Common myeloid progenitor, CD34-positive (primary cell): ENCODE results near the gene ELK3.

Source experiments
- CTCF ChIA-PET: fragments of 350-600 bp; sonication (Branson Sonifier 250); formaldehyde crosslinking; loops from one replicate; lab custom pipeline; 2021; ENCODE audit warnings: antibody characterized with exemption; lab: Charles Lee
- POLR2A ChIA-PET: fragments of 350-600 bp; sonication (Branson Sonifier 250); formaldehyde crosslinking; loops from one replicate; lab custom pipeline; 2021; ENCODE audit warnings: antibody characterized with exemption; lab: Charles Lee
- DNase-seq, 3 donors: peaks; one replicate each; pipeline versions ENCODE4 v3.0.0 to v3.0.0-alpha.2; 2013
- H3K27ac ChIP-seq, 2 experiments: 1 replicate in 1 of 2; 2 replicates in 1 of 2; pipeline ENCODE4 v1.7.0; 2013; ENCODE audit warnings: inconsistent platforms in 2 of 2, low read length in 2 of 2, mild to moderate bottlenecking in 2 of 2, low read depth in 1 of 2, moderate library complexity in 1 of 2; ENCODE audit not compliant: severe bottlenecking in 2 of 2, insufficient read depth in 1 of 2, poor library complexity in 1 of 2
- H3K27me3 ChIP-seq, 5 experiments: replicated peaks in 2 of 5; 1 replicate in 3 of 5; 2 replicates in 2 of 5; pipeline versions ENCODE4 v1.6.1 to v1.7.0; 2013; ENCODE audit warnings: low read length in 4 of 5, mild to moderate bottlenecking in 2 of 5, moderate library complexity in 2 of 5, inconsistent platforms in 1 of 5; ENCODE audit not compliant: insufficient read depth in 5 of 5, control insufficient read depth in 4 of 5
- H3K36me3 ChIP-seq, 4 experiments: 1 replicate in 2 of 4; 2 replicates in 2 of 4; pipeline versions ENCODE4 v1.6.1 to v1.7.0; 2013; ENCODE audit warnings: low read length in 3 of 4, control low read depth in 1 of 4, mild to moderate bottlenecking in 1 of 4; ENCODE audit not compliant: control insufficient read depth in 4 of 4, insufficient read depth in 4 of 4
- H3K4me1 ChIP-seq, 4 experiments: 1 replicate in 3 of 4; 2 replicates in 1 of 4; pipeline versions ENCODE4 v1.6.1 to v1.7.1; 2013; ENCODE audit warnings: low read length in 3 of 4, mild to moderate bottlenecking in 3 of 4, control low read depth in 1 of 4, inconsistent platforms in 1 of 4, moderate library complexity in 1 of 4; ENCODE audit not compliant: control insufficient read depth in 4 of 4, insufficient read depth in 4 of 4; ENCODE audit errors: control extremely low read depth in 1 of 4
- H3K4me3 ChIP-seq, 7 experiments: 1 replicate in 4 of 7; 2 replicates in 3 of 7; pipeline versions ENCODE4 v1.5.1 to v1.7.0; 2013; ENCODE audit warnings: mild to moderate bottlenecking in 7 of 7, low read length in 6 of 7, moderate library complexity in 6 of 7, inconsistent platforms in 2 of 7, low read depth in 2 of 7, control low read depth in 1 of 7; ENCODE audit not compliant: insufficient read depth in 4 of 7, control insufficient read depth in 1 of 7; ENCODE audit errors: extremely low read depth in 1 of 7
- H3K9me3 ChIP-seq, 5 experiments: 1 replicate in 4 of 5; 2 replicates in 1 of 5; pipeline versions ENCODE4 v1.6.1 to v1.7.1; 2013; ENCODE audit warnings: low read length in 4 of 5, mild to moderate bottlenecking in 2 of 5, inconsistent platforms in 1 of 5, low read depth in 1 of 5, moderate library complexity in 1 of 5; ENCODE audit not compliant: control insufficient read depth in 4 of 5, insufficient read depth in 2 of 5; ENCODE audit errors: control extremely low read depth in 1 of 5
- WGBS: methylation state at CpG from one replicate; pipeline ENCODE4 v1.1.5; 2013; ENCODE audit not compliant: insufficient coverage; 5-methylcytosine and 5-hydroxymethylcytosine counted together

Gene ELK3

GRCh38 chr12:96258104-96258961, 64.2 kb downstream of the ELK3 start:
- ChIA-PET POLR2A (interaction anchor here (0.5 kb wide), 2 partner anchors 11 to 26 kb away, joined by 3 read pairs; no protein-coding TSS in a partner anchor), CTCF (interaction anchor here (0.6 to 3.1 kb wide), 5 partner anchors 8 to 134 kb away, joined by 3 to 13 read pairs (median 3); no protein-coding TSS in a partner anchor)
- peaks cover 26 to 77% (median 42%) of the 10 kb centered on the region in 4 experiments for H3K36me3 ChIP-seq
- no peak for DNase-seq
- 97% methylated on average over 5 of the region's 8 CpGs for WGBS
- no peak overlapping the region for H3K4me3 ChIP-seq
- no peaks in the 10 kb centered on the region for H3K4me1 ChIP-seq
- no peak overlapping the region for H3K27ac ChIP-seq
- H3K27me3 ChIP-seq = no peaks in the 10 kb centered on the region
- H3K9me3 ChIP-seq = no peaks in the 10 kb centered on the region

- Histone ChIP-seq H3K4me3 (no peak overlapping the region), H3K27ac (no peak overlapping the region), H3K27me3 (no peaks in the 10 kb centered on the region), H3K4me1 (no peaks in the 10 kb centered on the region), H3K9me3 (no peaks in the 10 kb centered on the region), H3K36me3 (peaks cover 26 to 78% (median 54%) of the 10 kb centered on the region in 4 experiments)
- CTCF ChIA-PET = no interaction called here
- POLR2A ChIA-PET = interaction anchor here (0.6 kb wide), 1 partner anchor 55 kb away, joined by 3 read pairs; no protein-coding TSS in a partner anchor
- no CpG with 5 or more reads among the region's 2 CpGs for WGBS
- no peak for DNase-seq
Measured at GRCh38 chr12:96260231-96260630, 66.1 kb downstream of the ELK3 start.

GRCh38 chr12:96260644-96261043, 66.5 kb downstream of the ELK3 start:
- Histone ChIP-seq H3K9me3 (no peaks in the 10 kb centered on the region), H3K4me3 (no peak overlapping the region), H3K27ac (no peak overlapping the region), H3K27me3 (no peaks in the 10 kb centered on the region), H3K36me3 (peaks cover 26 to 76% (median 55%) of the 10 kb centered on the region in 4 experiments), H3K4me1 (no peaks in the 10 kb centered on the region)
- ChIA-PET CTCF (interaction anchor here (0.7 to 3.6 kb wide), 2 partner anchors 9 to 13 kb away, joined by 3 to 10 read pairs; no protein-coding TSS in a partner anchor), POLR2A (interaction anchor here (0.6 kb wide), 1 partner anchor 55 kb away, joined by 3 read pairs; no protein-coding TSS in a partner anchor)
- WGBS = 93% methylated on average over 3 of the region's 3 CpGs
- no peak for DNase-seq

- Histone ChIP-seq H3K27me3 (no peaks in the 10 kb centered on the region), H3K4me3 (no peak overlapping the region), H3K36me3 (peaks cover 23 to 70% (median 54%) of the 10 kb centered on the region in 4 experiments), H3K27ac (no peak overlapping the region), H3K9me3 (no peaks in the 10 kb centered on the region), H3K4me1 (no peaks in the 10 kb centered on the region)
- POLR2A ChIA-PET = no interaction called here
- no peak for DNase-seq
- CTCF ChIA-PET = interaction anchor here (0.7 to 3.6 kb wide), 3 partner anchors 9 to 145 kb away, joined by 3 to 10 read pairs (median 4); no protein-coding TSS in a partner anchor
- 90% methylated on average over 2 of the region's 5 CpGs for WGBS
Measured at GRCh38 chr12:96261557-96261956, 67.4 kb downstream of the ELK3 start.

- Histone ChIP-seq H3K4me3 (no peak overlapping the region), H3K9me3 (no peaks in the 10 kb centered on the region), H3K27me3 (no peaks in the 10 kb centered on the region), H3K4me1 (no peaks in the 10 kb centered on the region), H3K27ac (no peak overlapping the region), H3K36me3 (peaks cover 29 to 74% (median 49%) of the 10 kb centered on the region in 4 experiments)
- 77% methylated on average over 10 of the region's 11 CpGs for WGBS
- no peak for DNase-seq
- ChIA-PET CTCF (interaction anchor here (0.8 to 3.6 kb wide), 4 partner anchors 9 to 33 kb away, joined by 3 to 10 read pairs (median 4); no protein-coding TSS in a partner anchor), POLR2A (no interaction called here)
Measured at GRCh38 chr12:96263449-96263902, 69.3 kb downstream of the ELK3 start.

- POLR2A ChIA-PET = no interaction called here
- WGBS = no CpG with 5 or more reads among the region's 2 CpGs
Measured at GRCh38 chr12:96265400-96265799, 71.2 kb downstream of the ELK3 start.

More at GRCh38 chr12:96265400-96265799, 71.2 kb downstream of the ELK3 start:
- no peaks in the 10 kb centered on the region for H3K9me3 ChIP-seq
- DNase-seq = no peak
- H3K36me3 ChIP-seq = peaks cover 31 to 79% (median 51%) of the 10 kb centered on the region in 4 experiments
- CTCF ChIA-PET = interaction anchor here (2.1 to 2.7 kb wide), 3 partner anchors 8 to 23 kb away, joined by 6 to 13 read pairs (median 8); no protein-coding TSS in a partner anchor
- no peaks in the 10 kb centered on the region for H3K27me3 ChIP-seq
- no peaks in the 10 kb centered on the region for H3K4me1 ChIP-seq
- H3K4me3 ChIP-seq = no peak overlapping the region
- no peak overlapping the region for H3K27ac ChIP-seq
